Activated T-cell treated with anti-CD3 and anti-CD28 coated beads, Interleukin-2, amount 50 U/mL, for 4 hours (primary cell): ENCODE data around the gene COPZ2. TPM values are rescaled to one million over a fixed set of nuclear protein-coding genes. Genes with fewer than 3 reads are reported as not detected.

Experiments used
- ATAC-seq, 2 donors: fragments of 200-7000 bp; cut with Tn5 transposase; one replicate each; pipeline ENCODE4 v1.10.0; 2021
- DNase-seq: peaks from one replicate; pipeline ENCODE4 v3.0.0-alpha.2; 2020
- H3K27me3 Mint-ChIP-seq: one replicate; pipeline ENCODE4 v1.8.0; 2021; ENCODE audit warnings: low read depth, mixed read lengths
- H3K36me3 Mint-ChIP-seq: one replicate; pipeline ENCODE4 v1.8.0; 2022; ENCODE audit warnings: mixed read lengths; ENCODE audit not compliant: insufficient read depth
- H3K4me1 Mint-ChIP-seq: one replicate; pipeline ENCODE4 v1.8.0; 2021; ENCODE audit warnings: low read depth, mixed read lengths
- H3K4me3 Mint-ChIP-seq: one replicate; pipeline ENCODE4 v1.8.0; 2021; ENCODE audit warnings: mild to moderate bottlenecking, moderate library complexity, mixed read lengths
- H3K9me3 Mint-ChIP-seq: one replicate; pipeline ENCODE4 v1.8.0; 2021; ENCODE audit warnings: mixed read lengths
- total RNA-seq, 3 donors: library from RNA; stranded (reverse); gene quantifications; one replicate each; pipeline ENCODE4 v1.2.1, GENCODE V29; 2021

Gene COPZ2
- total RNA-seq, 3 donors from 2014 or later, result 2.6 to 3.9 (median 3.2) TPM

- DNase-seq, result no peak
- Mint-ChIP-seq H3K9me3 (no peaks in the 10 kb centered on the region), H3K4me1 (peaks cover 7% of the 10 kb centered on the region), H3K27me3 (no peaks in the 10 kb centered on the region), H3K4me3 (no peak overlapping the region), H3K36me3 (peaks cover 22% of the 10 kb centered on the region)
- no peak for ATAC-seq
Observed at GRCh38 chr17:47983492-47984223, 53.9 kb downstream of the COPZ2 start.

- no peaks in the 10 kb centered on the region for H3K27me3 Mint-ChIP-seq
- H3K4me3 Mint-ChIP-seq, result no peak overlapping the region
- peaks cover 7% of the 10 kb centered on the region for H3K4me1 Mint-ChIP-seq
- ATAC-seq (no peak), DNase-seq (no peak)
- no peaks in the 10 kb centered on the region for H3K9me3 Mint-ChIP-seq
- H3K36me3 Mint-ChIP-seq, result peaks cover 24% of the 10 kb centered on the region
Observed at GRCh38 chr17:47982645-47983390, 54.8 kb downstream of the COPZ2 start.

- no peaks in the 10 kb centered on the region for H3K27me3 Mint-ChIP-seq
- DNase-seq, result no peak
- peaks cover 27% of the 10 kb centered on the region for H3K36me3 Mint-ChIP-seq
- no peak for ATAC-seq
- H3K9me3 Mint-ChIP-seq, result no peaks in the 10 kb centered on the region
- peaks cover 7% of the 10 kb centered on the region for H3K4me1 Mint-ChIP-seq
- H3K4me3 Mint-ChIP-seq, result no peak overlapping the region
Observed at GRCh38 chr17:47982091-47982617, 55.4 kb downstream of the COPZ2 start.

GRCh38 chr17:47981462-47981861 is 56.1 kb downstream of the COPZ2 start:
- Mint-ChIP-seq H3K27me3 (no peaks in the 10 kb centered on the region), H3K4me1 (peaks cover 7% of the 10 kb centered on the region), H3K4me3 (no peak overlapping the region), H3K9me3 (no peaks in the 10 kb centered on the region), H3K36me3 (peaks cover 29% of the 10 kb centered on the region)
- DNase-seq, result no peak
- ATAC-seq, result no peak

- no peaks in the 10 kb centered on the region for H3K9me3 Mint-ChIP-seq
- no peak overlapping the region for H3K4me3 Mint-ChIP-seq
- DNase-seq (no peak), ATAC-seq (no peak)
- no peaks in the 10 kb centered on the region for H3K27me3 Mint-ChIP-seq
- H3K4me1 Mint-ChIP-seq, result peaks cover 7% of the 10 kb centered on the region
- peaks cover 33% of the 10 kb centered on the region for H3K36me3 Mint-ChIP-seq
Observed at GRCh38 chr17:47980541-47980940, 57.1 kb downstream of the COPZ2 start.

GRCh38 chr17:47978324-47978723 is 59.3 kb downstream of the COPZ2 start:
- H3K4me3 Mint-ChIP-seq, result no peak overlapping the region
- peaks cover 30% of the 10 kb centered on the region for H3K36me3 Mint-ChIP-seq

More at GRCh38 chr17:47978324-47978723, 59.3 kb downstream of the COPZ2 start:
- peak; percentile 78 to 82 for ATAC-seq
- Mint-ChIP-seq H3K9me3 (no peaks in the 10 kb centered on the region), H3K4me1 (peaks cover 9% of the 10 kb centered on the region), H3K27me3 (no peaks in the 10 kb centered on the region)
- peak; percentile 32 for DNase-seq

Other genes starting within 250 kb of the COPZ2 start
- 1 to 10 TPM; 8.1 to 9.3 (median 9.0) TPM for gene OSBPL7, start 216.0 kb downstream of the COPZ2 start, total RNA-seq
- 10 to 100 TPM; 56.6 to 62.1 (median 58.6) TPM for gene MRPL10, start 206.3 kb downstream of the COPZ2 start, total RNA-seq
- under 1 TPM; 0.27 to 0.63 (median 0.29) TPM for gene LRRC46, start 206.1 kb downstream of the COPZ2 start, total RNA-seq
- gene SCRN2, start 196.5 kb downstream of the COPZ2 start, total RNA-seq, result 10 to 100 TPM; 13.9 to 15.6 (median 14.5) TPM
- under 1 TPM; 0.05 to 0.08 (median 0.05) TPM for gene SP6, start 186.6 kb downstream of the COPZ2 start, total RNA-seq
- gene SP2, start 141.6 kb downstream of the COPZ2 start, total RNA-seq, result 10 to 100 TPM; 20.9 to 25.6 (median 23.1) TPM
- gene PNPO, start 96.2 kb downstream of the COPZ2 start, total RNA-seq, result 10 to 100 TPM; 82.8 to 83.5 (median 83.2) TPM
- gene PRR15L, start 79.9 kb downstream of the COPZ2 start, total RNA-seq, result under 1 TPM in 2 of 3 donors, not detected in 1; 0.14 to 0.29 TPM
- gene CDK5RAP3, start 66.7 kb downstream of the COPZ2 start, total RNA-seq, result 100 to 1,000 TPM; 145 to 159 (median 156) TPM
- 100 to 1,000 TPM in 2 of 3 donors, 10 to 100 TPM in 1; 93.1 to 123 (median 109) TPM for gene NFE2L1, start 10.6 kb upstream of the COPZ2 start, total RNA-seq
- gene CBX1, start 63.7 kb upstream of the COPZ2 start, total RNA-seq, result 10 to 100 TPM; 53.2 to 64.4 (median 60.8) TPM
- gene SNX11, start 70.0 kb upstream of the COPZ2 start, total RNA-seq, result 10 to 100 TPM; 30.5 to 41.9 (median 30.9) TPM